Stimulated activated CD8-positive, alpha-beta memory T cell treated with anti-CD3 and anti-CD28 coated beads, Interleukin-15, amount 100 ng/mL, for 1 hour (primary cell): ENCODE measurements around the gene TREH.

Experiments used
- DNase-seq: peaks from one replicate; pipeline ENCODE4 v3.0.0-alpha.2; 2020; ENCODE audit warnings: low read depth

Gene TREH

GRCh38 chr11:118646393-118646792 is 33.1 kb downstream of the TREH start:
- DNase-seq: no peak

- no peak for DNase-seq
Measured at GRCh38 chr11:118645066-118645715, 34.3 kb downstream of the TREH start.

GRCh38 chr11:118644496-118644895 is 35.0 kb downstream of the TREH start:
- DNase-seq: no peak

- DNase-seq: no peak
Measured at GRCh38 chr11:118643995-118644345, 35.5 kb downstream of the TREH start.

GRCh38 chr11:118643142-118643994 is 36.1 kb downstream of the TREH start:
- no peak for DNase-seq

- DNase-seq: no peak
Measured at GRCh38 chr11:118641397-118642019, 37.9 kb downstream of the TREH start.

- no peak for DNase-seq
Measured at GRCh38 chr11:118640332-118641154, 38.9 kb downstream of the TREH start.

GRCh38 chr11:118639899-118640298 is 39.6 kb downstream of the TREH start:
- DNase-seq: no peak

- no peak for DNase-seq
Measured at GRCh38 chr11:118638726-118639125, 40.7 kb downstream of the TREH start.

- DNase-seq: no peak
Measured at GRCh38 chr11:118636569-118637290, 42.7 kb downstream of the TREH start.

- DNase-seq: no peak
Measured at GRCh38 chr11:118635642-118636041, 43.8 kb downstream of the TREH start.

GRCh38 chr11:118635237-118635591 is 44.2 kb downstream of the TREH start:
- DNase-seq: no peak

- DNase-seq: no peak
Measured at GRCh38 chr11:118634431-118635236, 44.8 kb downstream of the TREH start.

GRCh38 chr11:118633979-118634378 is 45.5 kb downstream of the TREH start:
- no peak for DNase-seq

GRCh38 chr11:118633319-118633690 is 46.1 kb downstream of the TREH start:
- no peak for DNase-seq

- DNase-seq: no peak
Measured at GRCh38 chr11:118632577-118633318, 46.7 kb downstream of the TREH start.

- no peak for DNase-seq
Measured at GRCh38 chr11:118631142-118631909, 48.1 kb downstream of the TREH start.

- no peak for DNase-seq
Measured at GRCh38 chr11:118629761-118630661, 49.4 kb downstream of the TREH start.
